Stimulated activated naive CD8-positive, alpha-beta T cell treated with anti-CD3 and anti-CD28 coated beads, Interleukin-15, amount 100 ng/mL, for 72 hours (primary cell): Measurements from ENCODE around the gene EEF1E1.
"Not testable (repeated sequence)": the region's sequence is repeated elsewhere in the genome, so short reads cannot be mapped to it uniquely, and the experiment has no call there.

ENCODE experiments used
- ATAC-seq: fragments of 150-1000 bp; cut with Tn5 transposase; 2 replicates; pipeline ENCODE4 v1.10.0; 2021; ENCODE audit warnings: mild to moderate bottlenecking, moderate library complexity
- DNase-seq, 2 donors: peaks; one replicate each; pipeline ENCODE4 v3.0.0; 2021 to 2022
- H3K27ac Mint-ChIP-seq, 2 donors: one replicate each; pipeline ENCODE4 v1.8.0; 2022; ENCODE audit warnings: mild to moderate bottlenecking in 2 of 2, mixed read lengths in 2 of 2, moderate library complexity in 2 of 2
- H3K27me3 Mint-ChIP-seq: one replicate; pipeline ENCODE4 v1.8.0; 2022; ENCODE audit warnings: mixed read lengths
- H3K4me1 Mint-ChIP-seq: one replicate; pipeline ENCODE4 v1.8.0; 2022; ENCODE audit warnings: mild to moderate bottlenecking, mixed read lengths
- H3K4me3 Mint-ChIP-seq, 2 donors: one replicate each; pipeline ENCODE4 v1.8.0; 2022; ENCODE audit warnings: mild to moderate bottlenecking in 2 of 2, mixed read lengths in 2 of 2, moderate library complexity in 1 of 2
- H3K9me3 Mint-ChIP-seq, 2 donors: one replicate each; pipeline ENCODE4 v1.8.0; 2022; ENCODE audit warnings: mixed read lengths in 2 of 2

EEF1E1 gene

DNA sequence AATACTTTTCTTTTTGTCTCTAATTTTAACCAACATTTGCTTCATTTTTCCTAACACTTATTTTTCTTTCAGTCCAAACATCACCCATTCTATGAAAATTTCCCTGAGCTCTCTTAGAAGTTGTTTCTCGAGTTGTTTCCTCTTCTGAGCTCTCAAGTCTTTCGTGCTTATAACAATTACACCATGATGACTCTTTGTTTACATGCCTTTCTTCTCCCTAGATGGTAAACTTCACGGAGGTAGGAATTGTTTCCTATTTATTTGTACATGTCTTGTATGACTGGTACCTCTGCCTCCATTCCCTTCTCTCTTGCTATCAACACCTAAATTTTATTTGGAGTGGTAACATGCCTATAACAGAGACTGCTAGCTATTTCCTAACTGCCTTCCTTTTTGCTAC, 44.6 kb downstream of the EEF1E1 start:
- no peaks in the 10 kb centered on the region for H3K9me3 Mint-ChIP-seq
- ATAC-seq, result no peak
- no peak overlapping the region for H3K4me3 Mint-ChIP-seq
- DNase-seq, result no peak
- H3K27me3 Mint-ChIP-seq, result no peaks in the 10 kb centered on the region
- H3K27ac Mint-ChIP-seq, result no peak overlapping the region
- peaks cover 12% of the 10 kb centered on the region for H3K4me1 Mint-ChIP-seq

DNA sequence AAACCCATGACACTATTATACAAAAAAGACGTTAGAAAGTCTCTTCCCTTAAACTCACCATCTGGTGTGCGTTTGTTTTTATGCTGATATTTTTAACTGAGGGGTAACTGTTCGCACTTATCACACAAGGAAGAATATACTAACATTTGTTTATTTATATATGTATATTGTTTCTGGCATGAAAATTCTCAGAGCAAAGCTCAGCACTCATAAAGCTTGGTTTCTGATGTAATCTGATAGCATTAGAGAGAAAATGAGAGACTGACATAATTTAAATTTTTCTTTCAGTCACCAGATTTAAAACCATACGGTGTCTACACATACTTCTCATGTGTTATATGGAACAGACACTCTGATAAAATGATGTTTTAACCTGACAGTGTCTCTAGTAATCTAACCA, 45.1 kb downstream of the EEF1E1 start:
- no peak for ATAC-seq
- Mint-ChIP-seq H3K4me1 (peaks cover 7% of the 10 kb centered on the region), H3K27me3 (no peaks in the 10 kb centered on the region), H3K4me3 (no peak overlapping the region), H3K27ac (no peak overlapping the region), H3K9me3 (peaks cover 0 to 2% of the 10 kb centered on the region in 2 donors)
- no peak for DNase-seq

DNA sequence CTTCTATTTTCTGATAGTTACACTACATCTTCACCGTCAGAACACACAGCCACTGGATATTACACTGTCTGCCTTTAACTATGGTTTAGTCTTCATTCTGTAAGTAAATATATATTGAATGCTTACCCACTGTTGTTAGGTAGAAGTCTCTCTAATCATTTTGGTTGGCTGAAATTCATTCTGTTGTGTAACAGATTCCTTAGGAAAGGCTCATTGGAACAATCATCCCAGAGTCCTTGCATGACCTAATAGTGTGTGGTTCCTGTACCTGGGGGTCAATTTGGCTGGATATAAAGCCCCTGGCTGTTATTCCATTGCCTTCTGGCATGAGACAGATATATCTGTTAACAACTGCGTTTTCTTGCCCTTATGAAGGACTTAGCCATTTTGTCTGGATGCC, 48.1 kb downstream of the EEF1E1 start:
- Mint-ChIP-seq H3K9me3 (peaks cover 0 to 4% of the 10 kb centered on the region in 2 donors), H3K27me3 (no peaks in the 10 kb centered on the region), H3K4me1 (peaks cover 6% of the 10 kb centered on the region), H3K27ac (no peak overlapping the region), H3K4me3 (no peak overlapping the region)
- no peak for DNase-seq
- ATAC-seq, result no peak

DNA sequence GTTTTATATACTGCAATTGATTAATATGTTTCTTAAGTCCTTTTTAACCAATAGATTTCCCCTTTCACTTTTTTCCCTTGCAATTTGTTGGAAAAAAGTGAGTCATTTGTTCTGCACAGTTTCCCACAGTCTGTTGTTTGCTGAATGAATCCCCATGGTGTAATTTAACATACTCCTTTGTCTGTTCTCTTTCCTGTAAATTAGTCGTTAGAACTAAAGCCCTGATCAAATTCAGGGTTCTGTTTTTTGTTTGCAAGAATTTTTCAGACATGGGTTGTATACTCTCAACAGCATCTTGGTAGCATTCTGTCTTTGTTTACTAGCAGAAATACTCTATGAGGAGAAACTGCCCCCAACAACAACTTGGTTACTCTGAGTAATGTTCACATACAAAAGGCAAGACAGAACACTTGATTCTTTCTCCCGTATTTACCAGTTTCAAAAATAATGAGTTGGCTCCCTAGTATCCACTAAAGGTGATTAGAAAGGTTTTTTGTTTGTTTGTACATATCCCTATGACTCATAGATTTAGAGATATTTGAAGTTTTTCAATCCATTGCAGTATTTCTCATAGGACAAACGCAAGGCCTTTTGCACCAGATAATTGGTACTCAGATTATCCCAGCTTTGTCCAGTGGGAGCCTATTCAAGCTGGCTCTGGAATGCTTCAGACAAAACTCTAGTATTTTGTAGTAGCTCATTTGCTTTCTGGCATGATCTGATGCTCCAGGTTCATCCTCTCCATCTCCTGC, 54.6 kb downstream of the EEF1E1 start:
- Mint-ChIP-seq H3K27me3 (no peaks in the 10 kb centered on the region), H3K27ac (no peak overlapping the region), H3K4me1 (peaks cover 6% of the 10 kb centered on the region), H3K4me3 (no peak overlapping the region), H3K9me3 (peaks cover 20 to 24% of the 10 kb centered on the region in 2 donors)
- DNase-seq, result no peak
- no peak for ATAC-seq

DNA sequence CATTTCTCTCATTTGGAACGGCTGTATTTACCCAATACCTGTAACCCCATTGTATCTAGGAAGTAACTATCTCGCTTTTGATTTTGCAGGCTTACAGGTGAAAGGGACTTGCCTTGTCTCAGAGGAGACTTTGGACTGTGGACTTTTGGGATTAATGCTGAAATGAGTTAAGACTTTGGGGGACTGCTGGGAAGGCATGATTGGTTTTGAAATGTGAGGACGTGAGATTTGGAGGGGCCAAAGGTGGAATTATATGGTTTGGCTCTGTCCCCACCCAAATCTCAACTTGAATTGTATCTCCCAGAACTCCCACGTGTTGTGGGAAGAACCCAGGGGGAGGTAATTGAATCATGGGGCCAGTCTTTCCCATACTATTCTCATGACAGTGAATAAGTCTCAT, 56.6 kb downstream of the EEF1E1 start:
- H3K4me1 Mint-ChIP-seq, H3K27ac Mint-ChIP-seq, H3K27me3 Mint-ChIP-seq, DNase-seq, H3K4me3 Mint-ChIP-seq, ATAC-seq: not testable (repeated sequence)
- peaks cover 17 to 25% of the 10 kb centered on the region in 2 donors for H3K9me3 Mint-ChIP-seq

DNA sequence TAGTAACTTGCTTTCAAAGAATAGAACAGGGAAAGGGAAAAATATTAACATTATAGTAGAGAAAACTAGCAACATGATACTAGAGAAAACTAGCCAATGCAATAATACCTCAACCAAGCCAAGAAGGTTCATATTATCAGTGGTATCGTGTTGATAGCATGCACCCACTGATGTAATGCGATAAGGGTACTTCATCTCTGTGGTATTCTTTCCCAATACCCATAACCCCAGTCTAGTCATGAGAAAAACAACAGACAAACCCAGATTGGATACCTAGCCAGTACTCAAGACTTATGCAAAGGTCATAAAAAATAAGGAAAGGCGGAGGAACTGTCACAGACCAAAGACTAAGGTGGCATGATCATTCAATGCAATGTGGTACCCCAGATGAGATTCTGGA, 59.1 kb downstream of the EEF1E1 start:
- no peak overlapping the region for H3K27ac Mint-ChIP-seq
- H3K4me1 Mint-ChIP-seq, result peaks cover 4% of the 10 kb centered on the region
- no peaks in the 10 kb centered on the region for H3K27me3 Mint-ChIP-seq
- no peak for ATAC-seq
- H3K4me3 Mint-ChIP-seq, result no peak overlapping the region
- H3K9me3 Mint-ChIP-seq, result peaks cover 23 to 31% of the 10 kb centered on the region in 2 donors
- DNase-seq, result no peak

DNA sequence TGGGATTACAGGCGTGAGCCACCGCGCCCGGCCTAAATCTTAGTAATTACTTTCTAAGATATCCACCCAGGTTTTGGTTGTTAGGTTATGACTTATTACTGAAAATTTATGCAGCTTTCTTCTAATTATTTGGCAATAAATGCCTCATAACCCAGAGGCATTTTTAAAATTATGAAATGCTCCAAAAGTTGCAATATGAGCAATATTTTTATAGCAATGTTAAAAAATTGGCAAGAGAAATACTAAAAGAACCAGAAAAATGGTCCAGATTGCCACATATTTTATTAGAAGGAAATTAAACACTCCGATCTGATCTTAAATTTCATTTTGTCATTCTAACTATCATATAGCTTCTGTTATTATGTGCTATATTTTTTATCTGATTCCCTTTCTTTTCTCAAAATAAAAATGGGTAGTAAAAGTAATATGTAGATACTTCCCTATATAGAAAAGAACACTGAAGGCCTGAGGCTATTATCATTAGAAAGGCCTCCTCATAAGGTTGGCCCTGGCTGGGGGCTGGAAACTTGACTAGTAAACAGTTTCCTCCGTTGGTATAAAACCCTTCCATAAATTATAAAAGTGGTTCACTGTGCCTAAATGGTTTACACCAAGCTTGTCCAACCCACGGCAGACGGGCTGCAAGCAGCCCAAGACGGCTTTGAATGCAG, 60.3 kb downstream of the EEF1E1 start:
- no peak overlapping the region for H3K4me3 Mint-ChIP-seq
- ATAC-seq, result no peak
- no peak overlapping the region for H3K27ac Mint-ChIP-seq
- H3K27me3 Mint-ChIP-seq, result no peaks in the 10 kb centered on the region
- H3K4me1 Mint-ChIP-seq, result peaks cover 15% of the 10 kb centered on the region
- peaks cover 20 to 37% of the 10 kb centered on the region in 2 donors for H3K9me3 Mint-ChIP-seq
- DNase-seq, result no peak

DNA sequence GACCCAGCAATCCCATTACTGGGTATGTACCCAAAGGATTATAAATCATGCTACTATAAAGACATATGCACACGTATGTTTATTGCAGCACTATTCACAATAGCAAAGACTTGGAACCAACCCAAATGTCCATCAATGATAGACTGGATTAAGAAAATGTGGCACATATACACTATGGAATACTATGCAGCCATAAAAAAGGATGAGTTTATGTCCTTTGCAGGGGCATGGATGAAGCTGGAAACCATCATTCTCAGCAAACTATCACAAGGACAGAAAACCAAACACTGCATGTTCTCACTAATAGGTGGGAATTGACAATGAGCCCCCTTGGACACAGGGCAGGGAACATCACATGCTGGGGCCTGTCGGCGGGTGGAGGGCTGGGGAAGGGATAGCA, 68.2 kb downstream of the EEF1E1 start:
- H3K4me3 Mint-ChIP-seq, H3K27me3 Mint-ChIP-seq, H3K27ac Mint-ChIP-seq, ATAC-seq, DNase-seq: not testable (repeated sequence)
- peaks cover 19 to 20% of the 10 kb centered on the region in 2 donors for H3K9me3 Mint-ChIP-seq
- H3K4me1 Mint-ChIP-seq, result peaks cover 56% of the 10 kb centered on the region

DNA sequence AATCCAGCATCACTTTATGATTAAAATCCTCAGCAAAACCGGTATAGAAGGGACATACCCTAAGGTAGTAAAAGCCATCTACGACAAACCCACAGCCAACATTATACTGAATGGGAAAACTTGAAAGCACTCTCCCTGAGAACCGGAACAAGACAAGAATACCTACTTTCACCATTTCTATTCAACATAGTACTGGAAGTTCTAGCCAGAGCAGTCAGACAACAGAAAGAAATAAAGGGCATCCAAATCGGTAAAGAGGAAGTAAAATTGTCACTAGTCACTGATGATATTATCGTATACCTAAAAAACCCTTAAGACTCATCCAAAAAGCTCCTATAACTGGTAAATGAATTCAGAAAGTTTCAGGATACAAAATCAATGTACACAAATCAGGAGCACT, 71.4 kb downstream of the EEF1E1 start:
- H3K27ac Mint-ChIP-seq, result no peak overlapping the region
- DNase-seq, result no peak

More for the DNA sequence above, 71.4 kb downstream of the EEF1E1 start:
- Mint-ChIP-seq H3K9me3 (peaks cover 9 to 15% of the 10 kb centered on the region in 2 donors), H3K4me1 (peaks cover 39% of the 10 kb centered on the region), H3K27me3 (no peaks in the 10 kb centered on the region), H3K4me3 (no peak overlapping the region)
- no peak for ATAC-seq
